GM12878 (cell line): ENCODE results near the gene TMSB4X. TPM values are rescaled to one million over a fixed set of nuclear protein-coding genes. Genes with fewer than 3 reads are reported as not detected.

ENCODE experiments used
- ATAC-seq: fragments of 200-7000 bp; cut with Tn5 transposase; 3 replicates; pipeline ENCODE4 v1.9.1; 2020; ENCODE audit warnings: mild to moderate bottlenecking, moderate library complexity
- BruUV-seq: library from RNA; stranded (reverse); fragments of 400-500 nt; replicated peaks from 2 replicates; lab custom pipeline; 2021; lab: Mats Ljungman, UMichigan
- CTCF ChIA-PET: fragments of 300-600 bp; sonication (Branson Sonifier 250); formaldehyde crosslinking; extraction: SDS; loops from one replicate; lab custom pipeline; 2021; ENCODE audit warnings: inconsistent platforms; lab: Yijun Ruan, JAX
- POLR2A ChIA-PET: fragments of 350-600 bp; formaldehyde crosslinking; extraction: SDS; loops from one replicate; lab custom pipeline; 2021; ENCODE audit warnings: inconsistent platforms; lab: Charles Lee
- RAD21 ChIA-PET: fragments of 300-600 bp; sonication (Branson Sonifier 250); formaldehyde crosslinking; loops from one replicate; lab custom pipeline; 2023; ENCODE audit warnings: antibody characterized with exemption; ENCODE audit not compliant: unreplicated experiment; lab: Charles Lee
- SMC1A ChIA-PET: fragments of 300-600 bp; sonication (Branson Sonifier 250); formaldehyde crosslinking; loops from one replicate; lab custom pipeline; 2023; ENCODE audit not compliant: unreplicated experiment, uncharacterized antibody; lab: Charles Lee
- DNase-seq: peaks from one replicate; pipeline ENCODE4 v3.0.0-alpha.2; 2011; ENCODE audit warnings: low read depth, low spot score
- FAIRE-seq: peaks from 3 replicates; lab custom pipeline; 2011; peaks lifted over from hg19 to GRCh38; lab: Jason Lieb, UNC
- H2AFZ ChIP-seq: 2 replicates; pipeline ENCODE4 v1.6.0; 2011; ENCODE audit warnings: low read depth, low read length, control low read depth; ENCODE audit not compliant: control insufficient read depth
- H3K27ac ChIP-seq: 2 replicates; pipeline ENCODE4 v1.5.1; 2011; ENCODE audit warnings: control low read depth; ENCODE audit not compliant: control insufficient read depth, insufficient read depth
- H3K27me3 ChIP-seq, 2 experiments: replicated peaks in 1 of 2; 2 replicates each; pipeline versions ENCODE4 v1.6.0 to v1.6.1; 2011; ENCODE audit warnings: low read length in 1 of 2; ENCODE audit not compliant: control insufficient read depth in 2 of 2, insufficient read depth in 2 of 2
- H3K36me3 ChIP-seq, 2 experiments: 2 replicates each; pipeline ENCODE4 v1.5.1; 2011; ENCODE audit warnings: low read length in 1 of 2; ENCODE audit not compliant: control insufficient read depth in 2 of 2, insufficient read depth in 2 of 2
- H3K4me1 ChIP-seq: 2 replicates; pipeline ENCODE4 v1.6.1; 2011; ENCODE audit warnings: mild to moderate bottlenecking, low read length, moderate library complexity, mixed read lengths; ENCODE audit not compliant: control insufficient read depth, insufficient read depth
- H3K4me2 ChIP-seq: 2 replicates; pipeline ENCODE4 v1.6.0; 2011; ENCODE audit warnings: control low read depth; ENCODE audit not compliant: control insufficient read depth, insufficient read depth
- H3K4me3 ChIP-seq: fragments of 200-600 bp; sonication (generic); 2 replicates; pipeline ENCODE4 v1.5.1; 2016
- H3K79me2 ChIP-seq: 2 replicates; pipeline ENCODE4 v1.6.0; 2011; ENCODE audit warnings: low read length; ENCODE audit not compliant: control insufficient read depth, insufficient read depth
- H3K9ac ChIP-seq: 2 replicates; pipeline ENCODE4 v1.8.0; 2011; ENCODE audit warnings: low read length, control low read depth, mixed read lengths; ENCODE audit not compliant: control insufficient read depth, insufficient read depth
- H3K9me3 ChIP-seq: replicated peaks from 3 replicates; pipeline ENCODE4 v1.5.1; 2011; ENCODE audit warnings: mild to moderate bottlenecking, low read length; ENCODE audit not compliant: control insufficient read depth, insufficient read depth
- H4K20me1 ChIP-seq: 2 replicates; pipeline ENCODE4 v1.6.0; 2011; ENCODE audit not compliant: control insufficient read depth, insufficient read depth
- BACH1 ChIP-seq: fragments of 450-650 bp; IDR thresholded peaks from 2 replicates; pipeline ENCODE4 v1.6.1; 2017; ENCODE audit warnings: mild to moderate bottlenecking, borderline replicate concordance
- BCL11A ChIP-seq: IDR thresholded peaks from 2 replicates; pipeline ENCODE4 v1.6.1; 2011; ENCODE audit warnings: low read depth, low read length
- EED ChIP-seq: sonication (generic); IDR thresholded peaks from 2 replicates; pipeline ENCODE4 v1.6.1; 2016; ENCODE audit warnings: antibody characterized with exemption, low read depth
- EGR1 ChIP-seq, 2 experiments: IDR thresholded peaks; 1 replicate in 1 of 2; 2 replicates in 1 of 2; pipeline ENCODE4 v1.6.1; 2011 to 2012; ENCODE audit warnings: low read depth in 2 of 2, low read length in 2 of 2, borderline replicate concordance in 1 of 2, mild to moderate bottlenecking in 1 of 2, moderate library complexity in 1 of 2
- FOS ChIP-seq: IDR thresholded peaks from 3 replicates; pipeline ENCODE4 v1.6.1; 2011; ENCODE audit warnings: borderline replicate concordance; ENCODE audit not compliant: insufficient read length; ENCODE audit errors: extremely low read depth
- IKZF1 ChIP-seq: fragments of 450-650 bp; conservative IDR thresholded peaks from 2 replicates; pipeline ENCODE4 v1.6.1; 2017; ENCODE audit warnings: antibody characterized with exemption, mild to moderate bottlenecking
- IKZF2 ChIP-seq, 2 experiments: fragments of 450-650 bp; IDR thresholded peaks; 2 replicates each; pipeline ENCODE4 v1.6.1; 2017; ENCODE audit warnings: mild to moderate bottlenecking in 2 of 2, moderate library complexity in 2 of 2
- IRF3 ChIP-seq: fragments of 450-650 bp; IDR thresholded peaks from 2 replicates; pipeline ENCODE4 v1.6.1; 2014; ENCODE audit warnings: mild to moderate bottlenecking
- MXI1 ChIP-seq: fragments of 150-350 bp; IDR thresholded peaks from 2 replicates; pipeline ENCODE4 v1.6.1; 2011; ENCODE audit warnings: low read depth, mild to moderate bottlenecking, inconsistent platforms, low read length, improper control_type of control experiment
- PAX5 ChIP-seq: IDR thresholded peaks from 2 replicates; pipeline ENCODE4 v1.6.1; 2011; ENCODE audit warnings: low read depth, low read length, borderline replicate concordance
- STAT1 ChIP-seq: fragments of 450-650 bp; conservative IDR thresholded peaks from 2 replicates; pipeline ENCODE4 v1.6.1; 2014; ENCODE audit warnings: antibody characterized with exemption, mild to moderate bottlenecking
- YY1 ChIP-seq: IDR thresholded peaks from 2 replicates; pipeline ENCODE4 v1.6.1; 2011; ENCODE audit warnings: low read depth, mild to moderate bottlenecking, low read length
- ZBED1 ChIP-seq: IDR thresholded peaks from 2 replicates; pipeline ENCODE4 v1.6.1; 2016; ENCODE audit warnings: borderline replicate concordance
- ZSCAN29 ChIP-seq: fragments of 450-650 bp; IDR thresholded peaks from 2 replicates; pipeline ENCODE4 v1.6.1; 2017; ENCODE audit warnings: mild to moderate bottlenecking, moderate library complexity
- WGBS: methylation state at CpG from one replicate; pipeline ENCODE4 v1.1.6; 2016; ENCODE audit warnings: low lambda C conversion rate; ENCODE audit not compliant: insufficient replicate concordance, insufficient coverage; ENCODE audit errors: missing lambda C conversion rate; 5-methylcytosine and 5-hydroxymethylcytosine counted together
- in situ Hi-C: fragments of 300-500 bp; cut with MboI; formaldehyde crosslinking; loops from 9 replicates; pipeline ENCODE4 v1.14.3; 2018; ENCODE audit warnings: mixed read lengths
- intact Hi-C: fragments of 100-400 bp; cut with micrococcal nuclease; formaldehyde crosslinking; loops from one replicate; pipeline ENCODE4 v1.14.2; 2022; ENCODE audit not compliant: unreplicated experiment
- polyA plus RNA-seq, 11 experiments: library from polyadenylated mRNA; depleted of rRNA in 4 of 11; unstranded in 6 of 11; stranded (reverse) in 5 of 11; fragments of >200 nt; fragmentation: Nextera tagmentation in 4 of 11; fragmentation: Illumina TruSeq in 1 of 11; extraction: Ambion mirVana in 4 of 11; extraction: Trizol in 1 of 11; gene quantifications; 1 replicate in 1 of 11; 2 replicates in 10 of 11; pipeline versions ENCODE4 v1.2.1 to v1.2.3, GENCODE V29; 2011 to 2016; ENCODE audit warnings: inconsistent platforms in 2 of 11, missing spikeins in 2 of 11, low read depth in 1 of 11
- total RNA-seq, 4 experiments: library from RNA; depleted of rRNA in 3 of 4; stranded (reverse); fragments of >200 nt in 3 of 4; fragmentation: Illumina TruSeq in 1 of 4; extraction: Trizol in 1 of 4; gene quantifications; 2 replicates each; pipeline versions ENCODE4 v1.2.1 to v1.2.3, GENCODE V29; 2013 to 2021
- TF ChIP-seq, protein P1 (sequence below): IDR thresholded peaks from 2 replicates; pipeline ENCODE4 v1.6.1; 2011; ENCODE audit warnings: borderline replicate concordance, low read depth, mild to moderate bottlenecking, moderate library complexity, mixed read lengths, low read length; ENCODE audit not compliant: insufficient read depth; ENCODE audit errors: extremely low read length
- TF ChIP-seq, protein P2 (sequence below): fragments of 450-650 bp; IDR thresholded peaks from 2 replicates; pipeline ENCODE4 v1.6.1; 2017; ENCODE audit warnings: mild to moderate bottlenecking, moderate library complexity

TMSB4X gene
- total and polyA plus RNA-seq, 10 of the 15 experiments (the other 5 are each of a cell fraction or from before 2014, with no cell fraction given) = 13,924 to 37,234 (median 23,705) TPM

DNA sequence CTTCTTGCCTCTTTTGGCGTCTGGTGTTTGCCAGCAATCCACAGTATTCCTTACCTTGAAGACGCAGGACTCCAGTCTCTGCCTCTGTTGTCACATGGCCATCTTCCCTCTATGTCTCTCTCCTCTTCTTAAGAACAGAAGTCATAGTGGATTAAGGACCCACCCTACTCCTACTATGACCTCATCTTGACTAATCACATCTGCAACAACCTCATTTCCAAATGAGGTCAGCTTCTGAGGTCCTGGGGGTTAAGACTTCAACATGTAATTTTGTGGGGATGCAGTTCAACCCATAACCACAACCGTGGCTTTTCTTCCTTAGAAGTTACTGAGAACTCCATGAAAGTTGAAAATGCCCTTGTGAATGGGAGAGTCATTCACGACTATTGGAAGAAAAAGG, 45.2 kb upstream of the TMSB4X start:
- 41% methylated on average over 4 of the region's 4 CpGs for WGBS

More for the DNA sequence above, 45.2 kb upstream of the TMSB4X start:
- in situ Hi-C loops (no loop called here), intact Hi-C loops (no loop called here)
- DNase-seq = no peak
- Histone ChIP-seq H4K20me1 (no peaks in the 10 kb centered on the region), H3K4me3 (no peak overlapping the region), H3K4me1 (no peaks in the 10 kb centered on the region), H3K4me2 (no peak overlapping the region), H3K9me3 (no peaks in the 10 kb centered on the region; the same call in 2 of the 3 replicates), H3K36me3 (no peaks in the 10 kb centered on the region), H2AFZ (no peak overlapping the region), H3K79me2 (no peaks in the 10 kb centered on the region), H3K9ac (no peak overlapping the region), H3K27ac (no peak overlapping the region), H3K27me3 (no peaks in the 10 kb centered on the region)
- no peak for FAIRE-seq
- POLR2A ChIA-PET = no interaction called here
- RAD21 ChIA-PET = no interaction called here
- no peak for ATAC-seq
- CTCF ChIA-PET = interaction anchor here (1.4 to 1.8 kb wide), 2 partner anchors 17 to 558 kb away, joined by 3 to 4 read pairs; no protein-coding TSS in a partner anchor
- SMC1A ChIA-PET = interaction anchor here (0.9 kb wide), 1 partner anchor 29 kb away, joined by 6 read pairs; no protein-coding TSS in a partner anchor
- no TSS peak for BruUV-seq
- TF ChIP-seq ZSCAN29 = no peak
- TF ChIP-seq ZBED1 = no peak
- TF ChIP-seq STAT1 = no peak
- TF ChIP-seq BACH1 = no peak
- no peak for TF ChIP-seq PAX5
- TF ChIP-seq IKZF1 = no peak
- no peak for TF ChIP-seq IKZF2 (IDR thresholded peaks at IDR 0.05)
- TF ChIP-seq, protein P1, sequence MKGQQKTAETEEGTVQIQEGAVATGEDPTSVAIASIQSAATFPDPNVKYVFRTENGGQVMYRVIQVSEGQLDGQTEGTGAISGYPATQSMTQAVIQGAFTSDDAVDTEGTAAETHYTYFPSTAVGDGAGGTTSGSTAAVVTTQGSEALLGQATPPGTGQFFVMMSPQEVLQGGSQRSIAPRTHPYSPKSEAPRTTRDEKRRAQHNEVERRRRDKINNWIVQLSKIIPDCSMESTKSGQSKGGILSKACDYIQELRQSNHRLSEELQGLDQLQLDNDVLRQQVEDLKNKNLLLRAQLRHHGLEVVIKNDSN = no peak
- TF ChIP-seq MXI1 = no peak
- TF ChIP-seq EGR1 (IDR thresholded peaks at IDR 0.05; ENCODE audit: borderline replicate concordance in 1 of 2, low read depth in 2 of 2, low read length in 2 of 2) = no peak
- no peak for TF ChIP-seq FOS
- TF ChIP-seq YY1 = no peak
- no peak for TF ChIP-seq IRF3
- no peak for TF ChIP-seq EED
- TF ChIP-seq, protein P2, sequence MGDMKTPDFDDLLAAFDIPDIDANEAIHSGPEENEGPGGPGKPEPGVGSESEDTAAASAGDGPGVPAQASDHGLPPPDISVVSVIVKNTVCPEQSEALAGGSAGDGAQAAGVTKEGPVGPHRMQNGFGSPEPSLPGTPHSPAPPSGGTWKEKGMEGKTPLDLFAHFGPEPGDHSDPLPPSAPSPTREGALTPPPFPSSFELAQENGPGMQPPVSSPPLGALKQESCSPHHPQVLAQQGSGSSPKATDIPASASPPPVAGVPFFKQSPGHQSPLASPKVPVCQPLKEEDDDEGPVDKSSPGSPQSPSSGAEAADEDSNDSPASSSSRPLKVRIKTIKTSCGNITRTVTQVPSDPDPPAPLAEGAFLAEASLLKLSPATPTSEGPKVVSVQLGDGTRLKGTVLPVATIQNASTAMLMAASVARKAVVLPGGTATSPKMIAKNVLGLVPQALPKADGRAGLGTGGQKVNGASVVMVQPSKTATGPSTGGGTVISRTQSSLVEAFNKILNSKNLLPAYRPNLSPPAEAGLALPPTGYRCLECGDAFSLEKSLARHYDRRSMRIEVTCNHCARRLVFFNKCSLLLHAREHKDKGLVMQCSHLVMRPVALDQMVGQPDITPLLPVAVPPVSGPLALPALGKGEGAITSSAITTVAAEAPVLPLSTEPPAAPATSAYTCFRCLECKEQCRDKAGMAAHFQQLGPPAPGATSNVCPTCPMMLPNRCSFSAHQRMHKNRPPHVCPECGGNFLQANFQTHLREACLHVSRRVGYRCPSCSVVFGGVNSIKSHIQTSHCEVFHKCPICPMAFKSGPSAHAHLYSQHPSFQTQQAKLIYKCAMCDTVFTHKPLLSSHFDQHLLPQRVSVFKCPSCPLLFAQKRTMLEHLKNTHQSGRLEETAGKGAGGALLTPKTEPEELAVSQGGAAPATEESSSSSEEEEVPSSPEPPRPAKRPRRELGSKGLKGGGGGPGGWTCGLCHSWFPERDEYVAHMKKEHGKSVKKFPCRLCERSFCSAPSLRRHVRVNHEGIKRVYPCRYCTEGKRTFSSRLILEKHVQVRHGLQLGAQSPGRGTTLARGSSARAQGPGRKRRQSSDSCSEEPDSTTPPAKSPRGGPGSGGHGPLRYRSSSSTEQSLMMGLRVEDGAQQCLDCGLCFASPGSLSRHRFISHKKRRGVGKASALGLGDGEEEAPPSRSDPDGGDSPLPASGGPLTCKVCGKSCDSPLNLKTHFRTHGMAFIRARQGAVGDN = no peak
- TF ChIP-seq BCL11A = no peak
